Transverse colon (tissue), 4 donors: ENCODE results near the gene CACNA2D4.

Experiments
- POLR2A ChIP-seq: fragments of 450-650 bp; IDR thresholded peaks from one replicate; pipeline ENCODE4 v1.6.1; 2016; ENCODE audit warnings: antibody characterized with exemption, mild to moderate bottlenecking, moderate library complexity
- POLR2AphosphoS5 ChIP-seq, 3 donors: sonication (generic); formaldehyde crosslinking; IDR thresholded peaks; one replicate each; pipeline ENCODE4 v1.6.1; 2016; ENCODE audit warnings: antibody characterized with exemption in 3 of 3
- TF ChIP-seq, protein P1 (sequence below), 5 experiments: fragments of 200-600 bp in 3 of 5; fragments of 450-650 bp in 2 of 5; sonication (generic) in 3 of 5; IDR thresholded peaks; 1 replicate in 2 of 5; 2 replicates in 3 of 5; pipeline ENCODE4 v1.5.1; 2016 to 2017; ENCODE audit warnings: antibody characterized with exemption in 5 of 5, inconsistent platforms in 3 of 5, mild to moderate bottlenecking in 2 of 5, moderate library complexity in 1 of 5

- no peak for TF ChIP-seq POLR2A
- TF ChIP-seq, protein P1, sequence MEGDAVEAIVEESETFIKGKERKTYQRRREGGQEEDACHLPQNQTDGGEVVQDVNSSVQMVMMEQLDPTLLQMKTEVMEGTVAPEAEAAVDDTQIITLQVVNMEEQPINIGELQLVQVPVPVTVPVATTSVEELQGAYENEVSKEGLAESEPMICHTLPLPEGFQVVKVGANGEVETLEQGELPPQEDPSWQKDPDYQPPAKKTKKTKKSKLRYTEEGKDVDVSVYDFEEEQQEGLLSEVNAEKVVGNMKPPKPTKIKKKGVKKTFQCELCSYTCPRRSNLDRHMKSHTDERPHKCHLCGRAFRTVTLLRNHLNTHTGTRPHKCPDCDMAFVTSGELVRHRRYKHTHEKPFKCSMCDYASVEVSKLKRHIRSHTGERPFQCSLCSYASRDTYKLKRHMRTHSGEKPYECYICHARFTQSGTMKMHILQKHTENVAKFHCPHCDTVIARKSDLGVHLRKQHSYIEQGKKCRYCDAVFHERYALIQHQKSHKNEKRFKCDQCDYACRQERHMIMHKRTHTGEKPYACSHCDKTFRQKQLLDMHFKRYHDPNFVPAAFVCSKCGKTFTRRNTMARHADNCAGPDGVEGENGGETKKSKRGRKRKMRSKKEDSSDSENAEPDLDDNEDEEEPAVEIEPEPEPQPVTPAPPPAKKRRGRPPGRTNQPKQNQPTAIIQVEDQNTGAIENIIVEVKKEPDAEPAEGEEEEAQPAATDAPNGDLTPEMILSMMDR (IDR thresholded peaks at IDR 0.05), result no peak
- no peak for TF ChIP-seq POLR2AphosphoS5 (IDR thresholded peaks at IDR 0.05)
Measured at GRCh38 chr12:1796515-1797010, 121.9 kb downstream of the CACNA2D4 start.
